GM12878 (cell line): Measurements from ENCODE around the gene CHRNA3. TPM values are rescaled to one million over a fixed set of nuclear protein-coding genes. Genes with fewer than 3 reads are reported as not detected.
A peak's percentile ranks its signal among the peaks of the same experiment; 100 is the strongest.

Experiments
- ATAC-seq: fragments of 200-7000 bp; cut with Tn5 transposase; 3 replicates; pipeline ENCODE4 v1.9.1; 2020; ENCODE audit warnings: mild to moderate bottlenecking, moderate library complexity
- BruUV-seq: library from RNA; stranded (reverse); fragments of 400-500 nt; replicated peaks from 2 replicates; lab custom pipeline; 2021; lab: Mats Ljungman, UMichigan
- CTCF ChIA-PET: fragments of 300-600 bp; sonication (Branson Sonifier 250); formaldehyde crosslinking; extraction: SDS; loops from one replicate; lab custom pipeline; 2021; ENCODE audit warnings: inconsistent platforms; lab: Yijun Ruan, JAX
- POLR2A ChIA-PET: fragments of 350-600 bp; formaldehyde crosslinking; extraction: SDS; loops from one replicate; lab custom pipeline; 2021; ENCODE audit warnings: inconsistent platforms; lab: Charles Lee
- RAD21 ChIA-PET: fragments of 300-600 bp; sonication (Branson Sonifier 250); formaldehyde crosslinking; loops from one replicate; lab custom pipeline; 2023; ENCODE audit warnings: antibody characterized with exemption; ENCODE audit not compliant: unreplicated experiment; lab: Charles Lee
- SMC1A ChIA-PET: fragments of 300-600 bp; sonication (Branson Sonifier 250); formaldehyde crosslinking; loops from one replicate; lab custom pipeline; 2023; ENCODE audit not compliant: unreplicated experiment, uncharacterized antibody; lab: Charles Lee
- DNase-seq: peaks from one replicate; pipeline ENCODE4 v3.0.0-alpha.2; 2011; ENCODE audit warnings: low read depth, low spot score
- FAIRE-seq: peaks from 3 replicates; lab custom pipeline; 2011; peaks lifted over from hg19 to GRCh38; lab: Jason Lieb, UNC
- H2AFZ ChIP-seq: 2 replicates; pipeline ENCODE4 v1.6.0; 2011; ENCODE audit warnings: low read depth, low read length, control low read depth; ENCODE audit not compliant: control insufficient read depth
- H3K27ac ChIP-seq: 2 replicates; pipeline ENCODE4 v1.5.1; 2011; ENCODE audit warnings: control low read depth; ENCODE audit not compliant: control insufficient read depth, insufficient read depth
- H3K27me3 ChIP-seq, 2 experiments: replicated peaks in 1 of 2; 2 replicates each; pipeline versions ENCODE4 v1.6.0 to v1.6.1; 2011; ENCODE audit warnings: low read length in 1 of 2; ENCODE audit not compliant: control insufficient read depth in 2 of 2, insufficient read depth in 2 of 2
- H3K36me3 ChIP-seq, 2 experiments: 2 replicates each; pipeline ENCODE4 v1.5.1; 2011; ENCODE audit warnings: low read length in 1 of 2; ENCODE audit not compliant: control insufficient read depth in 2 of 2, insufficient read depth in 2 of 2
- H3K4me1 ChIP-seq: 2 replicates; pipeline ENCODE4 v1.6.1; 2011; ENCODE audit warnings: mild to moderate bottlenecking, low read length, moderate library complexity, mixed read lengths; ENCODE audit not compliant: control insufficient read depth, insufficient read depth
- H3K4me2 ChIP-seq: 2 replicates; pipeline ENCODE4 v1.6.0; 2011; ENCODE audit warnings: control low read depth; ENCODE audit not compliant: control insufficient read depth, insufficient read depth
- H3K4me3 ChIP-seq: fragments of 200-600 bp; sonication (generic); 2 replicates; pipeline ENCODE4 v1.5.1; 2016
- H3K79me2 ChIP-seq: 2 replicates; pipeline ENCODE4 v1.6.0; 2011; ENCODE audit warnings: low read length; ENCODE audit not compliant: control insufficient read depth, insufficient read depth
- H3K9ac ChIP-seq: 2 replicates; pipeline ENCODE4 v1.8.0; 2011; ENCODE audit warnings: low read length, control low read depth, mixed read lengths; ENCODE audit not compliant: control insufficient read depth, insufficient read depth
- H3K9me3 ChIP-seq: replicated peaks from 3 replicates; pipeline ENCODE4 v1.5.1; 2011; ENCODE audit warnings: mild to moderate bottlenecking, low read length; ENCODE audit not compliant: control insufficient read depth, insufficient read depth
- H4K20me1 ChIP-seq: 2 replicates; pipeline ENCODE4 v1.6.0; 2011; ENCODE audit not compliant: control insufficient read depth, insufficient read depth
- ATF3 ChIP-seq: IDR thresholded peaks from 2 replicates; pipeline ENCODE4 v1.6.1; 2011; ENCODE audit warnings: low read depth, mild to moderate bottlenecking, low read length, moderate library complexity, borderline replicate concordance; ENCODE audit errors: extremely low read depth
- BRCA1 ChIP-seq: IDR thresholded peaks from 2 replicates; pipeline ENCODE4 v1.6.1; 2011; ENCODE audit warnings: low read depth, low read length, improper control_type of control experiment
- CREB1 ChIP-seq: IDR thresholded peaks from 2 replicates; pipeline ENCODE4 v1.6.1; 2012; ENCODE audit warnings: low read depth, mild to moderate bottlenecking, inconsistent platforms
- CTCF ChIP-seq, 3 experiments: IDR thresholded peaks in 2 of 3; conservative IDR thresholded peaks in 1 of 3; 2 replicates each; pipeline ENCODE4 v1.5.1; 2011; ENCODE audit warnings: low read depth in 3 of 3, low read length in 3 of 3, mild to moderate bottlenecking in 3 of 3, control low read depth in 2 of 3, moderate library complexity in 2 of 3, inconsistent platforms in 1 of 3, mixed read lengths in 1 of 3; ENCODE audit not compliant: control insufficient read depth in 2 of 3, insufficient read depth in 1 of 3; ENCODE audit errors: extremely low read depth in 1 of 3
- CUX1 ChIP-seq: IDR thresholded peaks from 2 replicates; pipeline ENCODE4 v1.6.1; 2012; ENCODE audit warnings: improper control_type of control experiment, low read depth, low read length; ENCODE audit not compliant: insufficient replicate concordance
- WGBS: methylation state at CpG from one replicate; pipeline ENCODE4 v1.1.6; 2016; ENCODE audit warnings: low lambda C conversion rate; ENCODE audit not compliant: insufficient replicate concordance, insufficient coverage; ENCODE audit errors: missing lambda C conversion rate; 5-methylcytosine and 5-hydroxymethylcytosine counted together
- in situ Hi-C: fragments of 300-500 bp; cut with MboI; formaldehyde crosslinking; loops from 9 replicates; pipeline ENCODE4 v1.14.3; 2018; ENCODE audit warnings: mixed read lengths
- intact Hi-C: fragments of 100-400 bp; cut with micrococcal nuclease; formaldehyde crosslinking; loops from one replicate; pipeline ENCODE4 v1.14.2; 2022; ENCODE audit not compliant: unreplicated experiment
- polyA plus RNA-seq, 11 experiments: library from polyadenylated mRNA; depleted of rRNA in 4 of 11; unstranded in 6 of 11; stranded (reverse) in 5 of 11; fragments of >200 nt; fragmentation: Nextera tagmentation in 4 of 11; fragmentation: Illumina TruSeq in 1 of 11; extraction: Ambion mirVana in 4 of 11; extraction: Trizol in 1 of 11; gene quantifications; 1 replicate in 1 of 11; 2 replicates in 10 of 11; pipeline versions ENCODE4 v1.2.1 to v1.2.3, GENCODE V29; 2011 to 2016; ENCODE audit warnings: inconsistent platforms in 2 of 11, missing spikeins in 2 of 11, low read depth in 1 of 11
- total RNA-seq, 4 experiments: library from RNA; depleted of rRNA in 3 of 4; stranded (reverse); fragments of >200 nt in 3 of 4; fragmentation: Illumina TruSeq in 1 of 4; extraction: Trizol in 1 of 4; gene quantifications; 2 replicates each; pipeline versions ENCODE4 v1.2.1 to v1.2.3, GENCODE V29; 2013 to 2021

The CHRNA3 gene
- total and polyA plus RNA-seq, 10 of the 15 experiments (the other 5 are each of a cell fraction or from before 2014, with no cell fraction given): 0.06 to 0.19 (median 0.09) TPM; not detected in 7

- TF ChIP-seq CTCF (IDR thresholded peaks at IDR 0.05 in 2 of 3, conservative IDR thresholded peaks at IDR 0.05 in 1 of 3; ENCODE audit: control insufficient read depth in 2 of 3, extremely low read depth in 1 of 3, insufficient read depth in 1 of 3, low read depth in 3 of 3, low read length in 3 of 3): no peak
- TF ChIP-seq ATF3: no peak
Observed at GRCh38 chr15:78571382-78571781, 49.4 kb downstream of the CHRNA3 start (continued).

GRCh38 chr15:78570710-78571109, 50.1 kb downstream of the CHRNA3 start:
- intact Hi-C loops (no loop called here), in situ Hi-C loops (no loop called here)
- no peaks in the 10 kb centered on the region for H3K4me1 ChIP-seq
- WGBS: 83% methylated on average over 2 of the region's 2 CpGs
- H4K20me1 ChIP-seq: no peaks in the 10 kb centered on the region
- ChIA-PET CTCF (interaction anchor here (0.6 to 0.9 kb wide), 2 partner anchors 47 to 49 kb away, joined by 3 to 4 read pairs; no protein-coding TSS in a partner anchor), SMC1A (no interaction called here), RAD21 (no interaction called here), POLR2A (no interaction called here)
- H3K4me2 ChIP-seq: no peak overlapping the region
- peaks cover 13% of the 10 kb centered on the region for H3K79me2 ChIP-seq
- H3K36me3 ChIP-seq: no peaks in the 10 kb centered on the region
- no peak overlapping the region for H3K9ac ChIP-seq
- no peak overlapping the region for H3K4me3 ChIP-seq
- no TSS peak for BruUV-seq
- DNase-seq (no peak), ATAC-seq (peak; percentile 27; the same call in 1 of the 3 replicates), FAIRE-seq (no peak)
- no peak overlapping the region for H3K27ac ChIP-seq
- H3K27me3 ChIP-seq: no peaks in the 10 kb centered on the region
- no peak overlapping the region for H2AFZ ChIP-seq
- H3K9me3 ChIP-seq: no peaks in the 10 kb centered on the region
- TF ChIP-seq CUX1 (no peak), CREB1 (no peak), CTCF (IDR thresholded peaks at IDR 0.05 in 2 of 3, conservative IDR thresholded peaks at IDR 0.05 in 1 of 3; ENCODE audit: control insufficient read depth in 2 of 3, extremely low read depth in 1 of 3, insufficient read depth in 1 of 3, low read depth in 3 of 3, low read length in 3 of 3) (peak in 1 of 3 experiments; percentile 2; a peak in 1 of 6 replicates), BRCA1 (no peak)
- TF ChIP-seq, all 136 proteins: peak for 1
